Prostate gland (tissue), 2 donors: ENCODE measurements around the gene NGB. TPM values are rescaled to one million over a fixed set of nuclear protein-coding genes. Genes with fewer than 3 reads are reported as not detected.

ENCODE experiments used
- DNase-seq: peaks from one replicate; pipeline ENCODE4 v3.0.0-alpha.2; 2019; ENCODE audit warnings: low spot score
- H3K27ac ChIP-seq, 2 donors: fragments of 200-600 bp; sonication (generic); 2 replicates each; pipeline ENCODE4 v1.5.1; 2017 to 2019
- H3K27me3 ChIP-seq: fragments of 200-600 bp; sonication (generic); replicated peaks from 2 replicates; pipeline ENCODE4 v1.5.1; 2019; ENCODE audit not compliant: insufficient read depth
- H3K36me3 ChIP-seq, 2 donors: fragments of 200-600 bp; sonication (generic); 1 replicate in 1 of 2; 2 replicates in 1 of 2; pipeline versions ENCODE4 v1.5.1 to v1.8.1; 2017 to 2019
- H3K4me1 ChIP-seq: fragments of 200-600 bp; sonication (generic); replicated peaks from 2 replicates; pipeline ENCODE4 v1.5.1; 2019
- H3K4me3 ChIP-seq, 2 donors: fragments of 200-600 bp; sonication (generic); 2 replicates each; pipeline ENCODE4 v1.5.1; 2017 to 2019
- H3K9me3 ChIP-seq: fragments of 200-600 bp; sonication (generic); 2 replicates; pipeline ENCODE4 v1.5.1; 2017
- CTCF ChIP-seq, 4 experiments: fragments of 200-600 bp in 2 of 4; fragments of 450-650 bp in 2 of 4; sonication (generic) in 2 of 4; IDR thresholded peaks; 1 replicate in 3 of 4; 2 replicates in 1 of 4; pipeline ENCODE4 v1.5.1; 2016 to 2019; ENCODE audit warnings: antibody characterized with exemption in 4 of 4, mild to moderate bottlenecking in 2 of 4, moderate library complexity in 2 of 4
- POLR2A ChIP-seq: fragments of 450-650 bp; IDR thresholded peaks from one replicate; pipeline ENCODE4 v1.6.1; 2016; ENCODE audit warnings: antibody characterized with exemption, mild to moderate bottlenecking
- POLR2AphosphoS5 ChIP-seq: sonication (generic); formaldehyde crosslinking; IDR thresholded peaks from one replicate; pipeline ENCODE4 v1.6.1; 2017; ENCODE audit warnings: antibody characterized with exemption
- WGBS: methylation state at CpG from one replicate; pipeline ENCODE4 v1.1.5; 2018; 5-methylcytosine and 5-hydroxymethylcytosine counted together
- intact Hi-C: fragments of 100-400 bp; cut with DNase I; formaldehyde crosslinking; loops from one replicate; pipeline ENCODE4 v1.14.2; 2022
- total RNA-seq, 2 donors: library from RNA; depleted of rRNA; stranded (reverse); fragments of >200 nt; gene quantifications; one replicate each; pipeline ENCODE4 v1.1.0, GENCODE V29; 2016

NGB gene
- total RNA-seq, 2 donors from 2014 or later: 0.91 TPM; not detected in 1

GRCh38 chr14:77275041-77275580 is 4.1 kb upstream of the NGB start:
- intact Hi-C loops: no loop called here
- no peaks in the 10 kb centered on the region for H3K36me3 ChIP-seq
- H3K4me3 ChIP-seq: no peak overlapping the region
- 75% methylated on average over 5 of the region's 5 CpGs for WGBS
- H3K27me3 ChIP-seq: peaks cover 16% of the 10 kb centered on the region
- H3K27ac ChIP-seq: no peak overlapping the region
- H3K4me1 ChIP-seq: no peaks in the 10 kb centered on the region
- TF ChIP-seq POLR2AphosphoS5 (no peak), CTCF (IDR thresholded peaks at IDR 0.05) (no peak), POLR2A (no peak)
- no peaks in the 10 kb centered on the region for H3K9me3 ChIP-seq
- DNase-seq: no peak

DNA sequence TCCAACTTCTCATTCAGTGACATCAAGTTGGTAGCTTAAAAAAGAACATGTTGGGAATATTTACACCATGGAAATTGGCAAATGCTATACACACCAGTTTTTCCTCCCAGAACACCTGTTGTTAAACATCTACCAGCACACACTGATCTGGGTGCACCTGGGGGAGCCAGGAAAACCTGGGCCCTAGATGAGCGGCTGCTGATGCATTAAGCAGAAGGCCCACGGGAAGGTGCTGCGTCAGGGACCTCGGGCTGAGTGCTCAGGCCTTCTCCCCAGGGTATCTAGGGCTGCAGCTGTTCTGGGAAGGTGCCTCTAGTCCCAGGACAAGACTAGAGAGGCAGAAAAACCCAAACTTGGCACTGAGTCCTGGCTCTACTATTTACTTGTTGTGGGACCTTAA is 2.8 kb upstream of the NGB start:
- Histone ChIP-seq H3K4me1 (no peaks in the 10 kb centered on the region), H3K4me3 (no peak overlapping the region), H3K9me3 (no peaks in the 10 kb centered on the region), H3K36me3 (no peaks in the 10 kb centered on the region), H3K27ac (no peak overlapping the region), H3K27me3 (peaks cover 20% of the 10 kb centered on the region)
- intact Hi-C loops: no loop called here
- DNase-seq: no peak
- TF ChIP-seq POLR2AphosphoS5: no peak
- WGBS: 93% methylated on average over 4 of the region's 4 CpGs

- Histone ChIP-seq H3K36me3 (no peaks in the 10 kb centered on the region), H3K27me3 (peaks cover 20% of the 10 kb centered on the region), H3K27ac (no peak overlapping the region), H3K4me3 (no peak overlapping the region), H3K4me1 (no peaks in the 10 kb centered on the region), H3K9me3 (no peaks in the 10 kb centered on the region)
- 93% methylated on average over 4 of the region's 4 CpGs for WGBS
- no peak for DNase-seq
- intact Hi-C loops: no loop called here
- TF ChIP-seq POLR2A (no peak), CTCF (IDR thresholded peaks at IDR 0.05) (no peak), POLR2AphosphoS5 (no peak)
Observed at GRCh38 chr14:77272261-77272660, 1.3 kb upstream of the NGB start.

- intact Hi-C loops: no loop called here
- H3K27ac ChIP-seq: no peak overlapping the region
- peaks cover 20% of the 10 kb centered on the region for H3K27me3 ChIP-seq
- H3K4me3 ChIP-seq: no peak overlapping the region
- WGBS: 3% methylated on average over 46 of the region's 84 CpGs
- H3K9me3 ChIP-seq: no peaks in the 10 kb centered on the region
- H3K36me3 ChIP-seq: no peaks in the 10 kb centered on the region
- no peak for DNase-seq
- no peaks in the 10 kb centered on the region for H3K4me1 ChIP-seq
- no peak for TF ChIP-seq POLR2A
- TF ChIP-seq CTCF (IDR thresholded peaks at IDR 0.05): no peak
- no peak for TF ChIP-seq POLR2AphosphoS5
Observed at GRCh38 chr14:77270361-77271112, 469 bp downstream of the NGB start.

GRCh38 chr14:77268989-77269600 is 1.9 kb downstream of the NGB start:
- Histone ChIP-seq H3K4me3 (no peak overlapping the region), H3K27ac (no peak overlapping the region), H3K4me1 (no peaks in the 10 kb centered on the region), H3K36me3 (no peaks in the 10 kb centered on the region), H3K27me3 (peaks cover 20% of the 10 kb centered on the region), H3K9me3 (no peaks in the 10 kb centered on the region)
- intact Hi-C loops: no loop called here
- no peak for TF ChIP-seq POLR2AphosphoS5
- TF ChIP-seq POLR2A: no peak
- TF ChIP-seq CTCF (IDR thresholded peaks at IDR 0.05): no peak
- WGBS: 37% methylated on average over 8 of the region's 8 CpGs
- no peak for DNase-seq
